CD14-positive monocyte (primary cell): Measurements from ENCODE around the gene PRTFDC1. TPM values are rescaled to one million over a fixed set of nuclear protein-coding genes. Genes with fewer than 3 reads are reported as not detected.

Experiments used
- DNase-seq, 3 donors: peaks; one replicate each; pipeline ENCODE4 v3.0.0-alpha.2; 2011 to 2022
- H2AFZ ChIP-seq: 2 replicates; pipeline ENCODE4 v1.6.0; 2012; ENCODE audit warnings: mild to moderate bottlenecking, low read depth, low read length, inconsistent platforms; ENCODE audit not compliant: insufficient read depth, poor library complexity, severe bottlenecking
- H3K27ac ChIP-seq, 2 donors: 1 replicate in 1 of 2; 2 replicates in 1 of 2; pipeline ENCODE4 v1.5.1; 2012 to 2013; ENCODE audit warnings: low read length in 2 of 2, control low read depth in 1 of 2, inconsistent platforms in 1 of 2, low read depth in 1 of 2, mild to moderate bottlenecking in 1 of 2
- H3K27me3 ChIP-seq, 2 donors: one replicate each; pipeline versions ENCODE4 v1.6.0 to v1.6.1; 2011 to 2013; ENCODE audit warnings: low read length in 2 of 2; ENCODE audit not compliant: control insufficient read depth in 2 of 2, insufficient read depth in 2 of 2
- H3K36me3 ChIP-seq, 2 donors: replicated peaks in 1 of 2; 1 replicate in 1 of 2; 2 replicates in 1 of 2; pipeline versions ENCODE4 v1.5.1 to v1.6.1; 2012 to 2013; ENCODE audit warnings: low read length in 2 of 2, control low read depth in 1 of 2, inconsistent platforms in 1 of 2, mild to moderate bottlenecking in 1 of 2; ENCODE audit not compliant: insufficient read depth in 2 of 2, control insufficient read depth in 1 of 2
- H3K4me1 ChIP-seq, 2 donors: 1 replicate in 1 of 2; 2 replicates in 1 of 2; pipeline versions ENCODE4 v1.5.1 to v1.6.1; 2012 to 2013; ENCODE audit warnings: low read length in 2 of 2, control low read depth in 1 of 2, inconsistent platforms in 1 of 2, mild to moderate bottlenecking in 1 of 2, moderate library complexity in 1 of 2; ENCODE audit not compliant: insufficient read depth in 2 of 2, control insufficient read depth in 1 of 2
- H3K4me2 ChIP-seq: replicated peaks from 2 replicates; pipeline ENCODE3; 2012; ENCODE audit warnings: low read length, moderate library complexity, mild to moderate bottlenecking; ENCODE audit not compliant: poor library complexity, severe bottlenecking; ENCODE audit errors: extremely low read depth
- H3K4me3 ChIP-seq, 3 experiments: fragments of 200-600 bp in 1 of 3; sonication (generic) in 1 of 3; replicated peaks in 1 of 3; 1 replicate in 2 of 3; 2 replicates in 1 of 3; pipeline ENCODE4 v1.5.1; 2011 to 2013; ENCODE audit warnings: low read length in 3 of 3, mild to moderate bottlenecking in 3 of 3, control low read depth in 2 of 3, low read depth in 2 of 3, inconsistent platforms in 1 of 3, moderate library complexity in 1 of 3
- H3K79me2 ChIP-seq: 2 replicates; pipeline ENCODE4 v1.6.0; 2012; ENCODE audit warnings: mild to moderate bottlenecking, control low read depth, inconsistent platforms, low read length, moderate library complexity; ENCODE audit not compliant: insufficient read depth
- H3K9ac ChIP-seq: 2 replicates; pipeline ENCODE4 v1.6.0; 2017; ENCODE audit warnings: low read length, mild to moderate bottlenecking; ENCODE audit not compliant: insufficient read depth, poor library complexity, severe bottlenecking
- H3K9me3 ChIP-seq, 2 donors: replicated peaks in 1 of 2; 1 replicate in 1 of 2; 2 replicates in 1 of 2; pipeline versions ENCODE4 v1.5.1 to v1.6.1; 2012 to 2013; ENCODE audit warnings: low read length in 2 of 2, control low read depth in 1 of 2; ENCODE audit not compliant: control insufficient read depth in 1 of 2, insufficient read depth in 1 of 2
- H4K20me1 ChIP-seq: 2 replicates; pipeline ENCODE4 v1.6.0; 2012; ENCODE audit warnings: mild to moderate bottlenecking, low read length, control low read depth, moderate library complexity; ENCODE audit not compliant: insufficient read depth
- H3K27ac Mint-ChIP-seq, 7 donors: one replicate each; pipeline ENCODE4 v1.8.0; 2020; ENCODE audit warnings: mild to moderate bottlenecking in 7 of 7, mixed read lengths in 7 of 7, moderate library complexity in 6 of 7, inconsistent platforms in 2 of 7
- H3K27me3 Mint-ChIP-seq, 3 donors: one replicate each; pipeline ENCODE4 v1.8.0; 2021 to 2022; ENCODE audit warnings: low read depth in 3 of 3, mild to moderate bottlenecking in 3 of 3, mixed read lengths in 3 of 3, moderate library complexity in 3 of 3, inconsistent platforms in 1 of 3
- H3K36me3 Mint-ChIP-seq, 2 donors: one replicate each; pipeline ENCODE4 v1.8.0; 2020; ENCODE audit warnings: mixed read lengths in 2 of 2, inconsistent platforms in 1 of 2, mild to moderate bottlenecking in 1 of 2
- H3K4me1 Mint-ChIP-seq: one replicate; pipeline ENCODE4 v1.8.0; 2020; ENCODE audit warnings: mild to moderate bottlenecking, mixed read lengths
- H3K4me3 Mint-ChIP-seq, 2 donors: one replicate each; pipeline ENCODE4 v1.8.0; 2020; ENCODE audit warnings: mild to moderate bottlenecking in 2 of 2, mixed read lengths in 2 of 2, moderate library complexity in 1 of 2
- H3K9me3 Mint-ChIP-seq, 7 donors: one replicate each; pipeline ENCODE4 v1.8.0; 2020 to 2022; ENCODE audit warnings: mixed read lengths in 7 of 7, mild to moderate bottlenecking in 6 of 7, moderate library complexity in 6 of 7, inconsistent platforms in 2 of 7
- WGBS: methylation state at CpG from one replicate; pipeline ENCODE4 v1.1.5; 2013; ENCODE audit warnings: missing lambda C conversion rate; ENCODE audit not compliant: insufficient coverage; 5-methylcytosine and 5-hydroxymethylcytosine counted together
- intact Hi-C, 2 donors: fragments of 100-400 bp; cut with micrococcal nuclease; formaldehyde crosslinking; loops; one replicate each; pipeline versions ENCODE4 v1.15.0 to v1.15.1; 2023
- polyA plus RNA-seq, 3 donors: library from polyadenylated mRNA; depleted of rRNA in 1 of 3; unstranded in 2 of 3; stranded (reverse) in 1 of 3; fragments of 300-500 nt in 2 of 3; fragments of >200 nt in 1 of 3; fragmentation: Illumina TruSeq in 2 of 3; gene quantifications; 1 replicate in 2 of 3; 2 replicates in 1 of 3; pipeline ENCODE4 v1.2.3, GENCODE V29; 2012 to 2021
- TF ChIP-seq, protein P1 (sequence below): fragments of 200-600 bp; IDR thresholded peaks from one replicate; pipeline ENCODE4 v1.8.0; 2022; ENCODE audit warnings: antibody characterized with exemption, mild to moderate bottlenecking

PRTFDC1 gene
- polyA plus RNA-seq, 3 donors = not detected

DNA sequence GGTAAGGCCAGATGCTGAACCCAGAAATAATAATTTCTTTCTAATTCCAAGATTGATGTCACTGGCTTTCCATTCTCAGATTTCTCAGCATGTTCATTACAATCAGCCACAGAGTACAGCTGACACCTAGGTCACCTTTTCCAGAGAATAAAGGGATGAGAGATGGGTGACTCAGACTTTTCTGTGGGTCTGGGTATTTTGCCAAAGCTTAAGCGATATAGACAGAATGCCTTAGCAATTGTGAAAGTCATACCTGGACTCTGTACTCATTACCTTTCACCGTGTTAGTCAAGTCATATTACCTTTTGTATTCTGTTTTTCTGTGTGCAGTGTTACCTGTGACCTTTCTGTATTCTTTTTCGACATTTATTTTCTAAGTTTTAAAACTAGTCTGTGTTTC is 10.6 kb upstream of the PRTFDC1 start:
- Mint-ChIP-seq H3K4me1 (no peaks in the 10 kb centered on the region), H3K9me3 (peaks cover 0 to 2% (median 0%) of the 10 kb centered on the region in 7 donors), H3K27ac (no peak overlapping the region), H3K27me3 (peaks cover 0 to 3% (median 0%) of the 10 kb centered on the region in 3 donors), H3K4me3 (no peak overlapping the region), H3K36me3 (no peaks in the 10 kb centered on the region)
- no peaks in the 10 kb centered on the region for H4K20me1 ChIP-seq
- H3K4me1 ChIP-seq = no peaks in the 10 kb centered on the region
- H3K9me3 ChIP-seq = no peaks in the 10 kb centered on the region
- no peak overlapping the region for H3K4me3 ChIP-seq
- 100% methylated on average over 1 of the region's 3 CpGs for WGBS
- H3K79me2 ChIP-seq = no peaks in the 10 kb centered on the region
- TF ChIP-seq, protein P1, sequence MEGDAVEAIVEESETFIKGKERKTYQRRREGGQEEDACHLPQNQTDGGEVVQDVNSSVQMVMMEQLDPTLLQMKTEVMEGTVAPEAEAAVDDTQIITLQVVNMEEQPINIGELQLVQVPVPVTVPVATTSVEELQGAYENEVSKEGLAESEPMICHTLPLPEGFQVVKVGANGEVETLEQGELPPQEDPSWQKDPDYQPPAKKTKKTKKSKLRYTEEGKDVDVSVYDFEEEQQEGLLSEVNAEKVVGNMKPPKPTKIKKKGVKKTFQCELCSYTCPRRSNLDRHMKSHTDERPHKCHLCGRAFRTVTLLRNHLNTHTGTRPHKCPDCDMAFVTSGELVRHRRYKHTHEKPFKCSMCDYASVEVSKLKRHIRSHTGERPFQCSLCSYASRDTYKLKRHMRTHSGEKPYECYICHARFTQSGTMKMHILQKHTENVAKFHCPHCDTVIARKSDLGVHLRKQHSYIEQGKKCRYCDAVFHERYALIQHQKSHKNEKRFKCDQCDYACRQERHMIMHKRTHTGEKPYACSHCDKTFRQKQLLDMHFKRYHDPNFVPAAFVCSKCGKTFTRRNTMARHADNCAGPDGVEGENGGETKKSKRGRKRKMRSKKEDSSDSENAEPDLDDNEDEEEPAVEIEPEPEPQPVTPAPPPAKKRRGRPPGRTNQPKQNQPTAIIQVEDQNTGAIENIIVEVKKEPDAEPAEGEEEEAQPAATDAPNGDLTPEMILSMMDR = no peak
- H3K4me2 ChIP-seq = no peak overlapping the region
- intact Hi-C loops = no loop called here
- no peaks in the 10 kb centered on the region for H3K27me3 ChIP-seq
- no peak overlapping the region for H3K27ac ChIP-seq
- no peaks in the 10 kb centered on the region for H3K36me3 ChIP-seq
- no peak overlapping the region for H2AFZ ChIP-seq
- no peak overlapping the region for H3K9ac ChIP-seq
- no peak for DNase-seq

DNA sequence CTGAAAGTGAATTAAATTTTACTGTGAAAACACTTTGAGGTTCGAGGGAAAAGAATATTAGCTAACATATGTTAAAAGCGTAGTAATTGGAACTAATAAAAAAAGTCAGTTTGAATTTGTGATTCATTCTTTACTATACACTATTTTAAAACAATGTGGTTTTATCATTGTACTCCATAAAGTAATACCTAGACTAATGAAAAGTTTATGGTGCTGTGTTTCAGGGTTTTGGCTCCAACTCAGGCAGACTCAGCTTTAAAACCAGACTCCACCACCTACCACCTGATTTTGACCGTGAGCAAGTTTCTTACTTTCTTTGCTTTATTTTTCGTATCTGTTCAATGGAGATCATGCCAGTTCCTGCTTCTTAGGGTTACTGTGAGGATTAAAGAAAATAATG is 9.2 kb upstream of the PRTFDC1 start:
- no peak for DNase-seq
- Histone ChIP-seq H3K4me3 (no peak overlapping the region), H2AFZ (no peak overlapping the region), H3K4me1 (no peaks in the 10 kb centered on the region), H3K9ac (no peak overlapping the region), H4K20me1 (no peaks in the 10 kb centered on the region), H3K27me3 (no peaks in the 10 kb centered on the region), H3K27ac (no peak overlapping the region), H3K9me3 (no peaks in the 10 kb centered on the region), H3K4me2 (no peak overlapping the region), H3K79me2 (no peaks in the 10 kb centered on the region), H3K36me3 (no peaks in the 10 kb centered on the region)
- H3K27me3 Mint-ChIP-seq = peaks cover 0 to 3% (median 0%) of the 10 kb centered on the region in 3 donors
- H3K36me3 Mint-ChIP-seq = no peaks in the 10 kb centered on the region
- WGBS = no CpG with 5 or more reads among the region's 4 CpGs
- H3K9me3 Mint-ChIP-seq = peaks cover 0 to 2% (median 0%) of the 10 kb centered on the region in 7 donors
- no peaks in the 10 kb centered on the region for H3K4me1 Mint-ChIP-seq
- no peak overlapping the region for H3K4me3 Mint-ChIP-seq
- TF ChIP-seq, protein P1 = no peak
- H3K27ac Mint-ChIP-seq = no peak overlapping the region
- intact Hi-C loops = no loop called here
